ENCODE measurements around the gene OR5AC2.

The OR5AC2 gene

GRCh38 chr3:98068824-98069223, 18.1 kb upstream of the OR5AC2 start:
- TF ChIP-seq TEAD4 (IDR thresholded peaks at IDR 0.05) = no peak
- no peak for TF ChIP-seq FOXM1 (IDR thresholded peaks at IDR 0.05; ENCODE audit: borderline replicate concordance, low read depth)
- TF ChIP-seq REST (IDR thresholded peaks at IDR 0.05; ENCODE audit: low read depth) = no peak
- TF ChIP-seq NFIC (IDR thresholded peaks at IDR 0.05) = no peak
- no peak for TF ChIP-seq ZBTB7A (IDR thresholded peaks at IDR 0.05; ENCODE audit: low read depth)
- TF ChIP-seq RAD21 (IDR thresholded peaks at IDR 0.05; ENCODE audit: low read depth) = no peak
- TF ChIP-seq TCF12 (IDR thresholded peaks at IDR 0.05; ENCODE audit: low read depth) = no peak
- TF ChIP-seq USF1 (IDR thresholded peaks at IDR 0.05) = no peak
- TF ChIP-seq EP300 (IDR thresholded peaks at IDR 0.05; ENCODE audit: borderline replicate concordance) = no peak
- no peak for TF ChIP-seq TAF1 (IDR thresholded peaks at IDR 0.05; ENCODE audit: low read depth)
- TF ChIP-seq YY1 (IDR thresholded peaks at IDR 0.05; ENCODE audit: low read depth) = no peak
- TF ChIP-seq MAX (IDR thresholded peaks at IDR 0.05) = no peak

GRCh38 chr3:98070840-98071239, 16.1 kb upstream of the OR5AC2 start:
- TF ChIP-seq FOXM1 (IDR thresholded peaks at IDR 0.05; ENCODE audit: borderline replicate concordance, low read depth) (no peak), TEAD4 (IDR thresholded peaks at IDR 0.05) (no peak), EP300 (IDR thresholded peaks at IDR 0.05; ENCODE audit: borderline replicate concordance) (no peak), RAD21 (IDR thresholded peaks at IDR 0.05; ENCODE audit: low read depth) (no peak), ZBTB7A (IDR thresholded peaks at IDR 0.05; ENCODE audit: low read depth) (no peak), NFIC (IDR thresholded peaks at IDR 0.05) (no peak), USF1 (IDR thresholded peaks at IDR 0.05) (no peak), REST (IDR thresholded peaks at IDR 0.05; ENCODE audit: low read depth) (no peak), TCF12 (IDR thresholded peaks at IDR 0.05; ENCODE audit: low read depth) (no peak), YY1 (IDR thresholded peaks at IDR 0.05; ENCODE audit: low read depth) (no peak), MAX (IDR thresholded peaks at IDR 0.05) (no peak), CREB1 (IDR thresholded peaks at IDR 0.05; ENCODE audit: low read depth) (no peak)

GRCh38 chr3:98073486-98073885, 13.5 kb upstream of the OR5AC2 start:
- no peak for TF ChIP-seq RAD21 (IDR thresholded peaks at IDR 0.05; ENCODE audit: low read depth)

- TF ChIP-seq YY1 (IDR thresholded peaks at IDR 0.05; ENCODE audit: low read depth) = no peak
- no peak for TF ChIP-seq NFIC (IDR thresholded peaks at IDR 0.05)
- TF ChIP-seq USF1 (IDR thresholded peaks at IDR 0.05) = no peak
- TF ChIP-seq EGR1 (IDR thresholded peaks at IDR 0.05) = no peak
- no peak for TF ChIP-seq TAF1 (IDR thresholded peaks at IDR 0.05; ENCODE audit: low read depth)
- no peak for TF ChIP-seq RAD21 (IDR thresholded peaks at IDR 0.05; ENCODE audit: low read depth)
- TF ChIP-seq REST (IDR thresholded peaks at IDR 0.05; ENCODE audit: low read depth) = no peak
- TF ChIP-seq CEBPB (IDR thresholded peaks at IDR 0.05) = no peak
- no peak for TF ChIP-seq TCF12 (IDR thresholded peaks at IDR 0.05; ENCODE audit: low read depth)
- TF ChIP-seq ZBTB7A (IDR thresholded peaks at IDR 0.05; ENCODE audit: low read depth) = no peak
- TF ChIP-seq TEAD4 (IDR thresholded peaks at IDR 0.05) = no peak
- no peak for TF ChIP-seq FOXM1 (IDR thresholded peaks at IDR 0.05; ENCODE audit: borderline replicate concordance, low read depth)
- no peak for TF ChIP-seq EP300 (IDR thresholded peaks at IDR 0.05; ENCODE audit: borderline replicate concordance)
- TF ChIP-seq CREB1 (IDR thresholded peaks at IDR 0.05; ENCODE audit: low read depth) = no peak
- TF ChIP-seq MAX (IDR thresholded peaks at IDR 0.05) = no peak
Measured at GRCh38 chr3:98095882-98096281, 8.9 kb downstream of the OR5AC2 start.
